GM12891 (cell line): ENCODE data around the gene UPK1B.
"Not testable (repeated sequence)": the region's sequence is repeated elsewhere in the genome, so short reads cannot be mapped to it uniquely, and the experiment has no call there.

Experiments used
- POLR2A ChIP-seq: IDR thresholded peaks from 2 replicates; pipeline ENCODE4 v1.6.1; 2011; ENCODE audit warnings: low read depth, low read length, control low read depth
- POLR2AphosphoS5 ChIP-seq: IDR thresholded peaks from 2 replicates; pipeline ENCODE4 v1.6.1; 2011; ENCODE audit warnings: low read depth, low read length, control low read depth

GRCh38 chr3:119139360-119139759 lies 34.0 kb upstream of the UPK1B start:
- TF ChIP-seq POLR2AphosphoS5, POLR2A: not testable (repeated sequence)
